Neural crest cell (in vitro differentiated cells): ENCODE measurements around the gene WAPL. TPM values are rescaled to one million over a fixed set of nuclear protein-coding genes. Genes with fewer than 3 reads are reported as not detected.
A peak's percentile ranks its signal among the peaks of the same experiment; 100 is the strongest.
"Not testable (repeated sequence)": the region's sequence is repeated elsewhere in the genome, so short reads cannot be mapped to it uniquely, and the experiment has no call there.

Source experiments
- DNase-seq: peaks from one replicate; pipeline ENCODE4 v3.0.0; 2021; ENCODE audit warnings: low read depth, mixed read lengths, low spot score
- H3K27ac Mint-ChIP-seq: one replicate; pipeline ENCODE4 v1.8.0; 2021; ENCODE audit warnings: mild to moderate bottlenecking, mixed read lengths; ENCODE audit not compliant: unreplicated experiment
- H3K27me3 Mint-ChIP-seq: 2 replicates; pipeline ENCODE4 v1.8.0; 2021; ENCODE audit warnings: low read depth, mild to moderate bottlenecking, mixed read lengths
- H3K36me3 Mint-ChIP-seq: 2 replicates; pipeline ENCODE4 v1.8.0; 2021; ENCODE audit warnings: low read depth, mild to moderate bottlenecking, mixed read lengths
- H3K4me1 Mint-ChIP-seq: 2 replicates; pipeline ENCODE4 v1.8.0; 2021; ENCODE audit warnings: mixed read lengths
- H3K4me3 Mint-ChIP-seq: one replicate; pipeline ENCODE4 v1.8.0; 2021; ENCODE audit warnings: mild to moderate bottlenecking, mixed read lengths
- H3K9me3 Mint-ChIP-seq: 2 replicates; pipeline ENCODE4 v1.8.0; 2021; ENCODE audit warnings: mixed read lengths
- total RNA-seq: library from RNA; stranded (reverse); gene quantifications from 2 replicates; pipeline ENCODE4 v1.2.1, GENCODE V29; 2021
- TF ChIP-seq, protein P1 (sequence below): fragments of 200-600 bp; sonication (generic); conservative IDR thresholded peaks from 2 replicates; pipeline ENCODE4 v1.5.0; 2021; ENCODE audit warnings: antibody characterized with exemption, mild to moderate bottlenecking

Gene WAPL
- total RNA-seq, 1 donor from 2014 or later: 54.0 TPM

GRCh38 chr10:86526606-86527005, 5.0 kb upstream of the WAPL start:
- no peak for DNase-seq
- Mint-ChIP-seq H3K27ac (peak overlapping the region; percentile 1), H3K4me1 (peaks cover 30% of the 10 kb centered on the region), H3K27me3 (no peaks in the 10 kb centered on the region), H3K9me3 (no peaks in the 10 kb centered on the region), H3K36me3 (no peaks in the 10 kb centered on the region), H3K4me3 (peak overlapping the region; percentile 15)
- TF ChIP-seq, protein P1, sequence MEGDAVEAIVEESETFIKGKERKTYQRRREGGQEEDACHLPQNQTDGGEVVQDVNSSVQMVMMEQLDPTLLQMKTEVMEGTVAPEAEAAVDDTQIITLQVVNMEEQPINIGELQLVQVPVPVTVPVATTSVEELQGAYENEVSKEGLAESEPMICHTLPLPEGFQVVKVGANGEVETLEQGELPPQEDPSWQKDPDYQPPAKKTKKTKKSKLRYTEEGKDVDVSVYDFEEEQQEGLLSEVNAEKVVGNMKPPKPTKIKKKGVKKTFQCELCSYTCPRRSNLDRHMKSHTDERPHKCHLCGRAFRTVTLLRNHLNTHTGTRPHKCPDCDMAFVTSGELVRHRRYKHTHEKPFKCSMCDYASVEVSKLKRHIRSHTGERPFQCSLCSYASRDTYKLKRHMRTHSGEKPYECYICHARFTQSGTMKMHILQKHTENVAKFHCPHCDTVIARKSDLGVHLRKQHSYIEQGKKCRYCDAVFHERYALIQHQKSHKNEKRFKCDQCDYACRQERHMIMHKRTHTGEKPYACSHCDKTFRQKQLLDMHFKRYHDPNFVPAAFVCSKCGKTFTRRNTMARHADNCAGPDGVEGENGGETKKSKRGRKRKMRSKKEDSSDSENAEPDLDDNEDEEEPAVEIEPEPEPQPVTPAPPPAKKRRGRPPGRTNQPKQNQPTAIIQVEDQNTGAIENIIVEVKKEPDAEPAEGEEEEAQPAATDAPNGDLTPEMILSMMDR: no peak

DNA sequence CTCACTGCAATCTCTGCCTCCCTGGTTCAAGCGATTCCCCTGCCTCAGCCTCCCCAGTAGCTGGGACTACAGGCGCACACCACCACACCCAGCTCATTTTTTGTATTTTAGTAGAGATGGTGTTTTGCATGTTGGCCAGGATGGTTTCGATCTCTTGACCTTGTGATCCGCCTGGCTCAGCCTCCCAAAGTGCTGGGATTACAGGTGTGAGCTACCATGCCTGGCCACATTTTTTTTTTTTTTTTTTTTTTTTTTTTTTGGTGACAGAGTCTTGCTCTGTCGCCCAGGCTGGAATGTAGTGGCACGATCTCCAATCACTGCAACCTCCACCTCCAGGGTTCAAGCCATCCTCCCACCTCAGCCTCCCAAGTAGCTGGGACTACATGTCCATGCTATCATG, 4.1 kb upstream of the WAPL start:
- H3K9me3 Mint-ChIP-seq, H3K27me3 Mint-ChIP-seq, DNase-seq, H3K27ac Mint-ChIP-seq, H3K36me3 Mint-ChIP-seq: not testable (repeated sequence)
- Mint-ChIP-seq H3K4me1 (peaks cover 32% of the 10 kb centered on the region), H3K4me3 (peak overlapping the region; percentile 15)

DNA sequence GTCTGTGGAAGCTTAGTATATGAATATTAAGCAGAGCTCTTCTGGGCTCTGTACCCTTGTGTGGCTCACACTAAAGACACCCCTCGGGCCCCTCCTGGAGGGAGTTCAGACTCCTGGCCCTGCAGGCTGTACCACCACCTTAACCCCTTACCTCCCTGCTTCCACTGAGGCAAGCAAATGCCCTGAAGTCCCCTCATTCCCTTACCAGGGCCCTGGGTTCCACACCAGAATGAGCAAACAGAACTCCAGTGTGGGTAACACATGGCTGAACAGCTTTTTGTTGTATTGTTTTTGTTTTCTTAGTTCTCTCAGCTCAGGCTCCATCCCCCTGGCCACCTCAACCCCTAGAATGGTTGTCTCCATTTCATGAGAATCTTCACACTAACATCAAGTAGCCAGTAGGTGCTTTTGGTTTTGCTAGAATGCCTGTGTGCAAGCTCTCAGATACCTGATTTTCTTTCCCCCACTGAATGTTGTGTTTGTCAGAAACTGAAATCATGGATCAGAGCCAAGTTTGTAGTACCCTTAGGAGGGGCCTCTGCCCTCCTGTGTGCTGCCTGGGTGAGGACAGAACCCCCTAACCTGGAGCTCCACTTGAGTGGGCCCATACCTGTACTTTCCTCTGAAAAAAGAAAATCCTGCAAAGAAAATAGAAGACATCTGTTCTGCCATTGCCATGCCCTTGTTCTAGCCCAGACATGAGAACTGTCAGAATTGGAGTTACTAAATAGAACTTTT, 2.8 kb upstream of the WAPL start:
- peak overlapping the region; percentile 89 for H3K4me3 Mint-ChIP-seq
- peaks cover 42% of the 10 kb centered on the region for H3K4me1 Mint-ChIP-seq
- TF ChIP-seq, protein P1: no peak
- DNase-seq: no peak
- no peaks in the 10 kb centered on the region for H3K36me3 Mint-ChIP-seq
- H3K9me3 Mint-ChIP-seq: no peaks in the 10 kb centered on the region
- H3K27me3 Mint-ChIP-seq: no peaks in the 10 kb centered on the region
- H3K27ac Mint-ChIP-seq: no peak overlapping the region

GRCh38 chr10:86523348-86523747, 1.8 kb upstream of the WAPL start:
- no peak for DNase-seq
- no peak overlapping the region for H3K27ac Mint-ChIP-seq
- peak overlapping the region; percentile 89 for H3K4me3 Mint-ChIP-seq
- TF ChIP-seq, protein P1: peak; percentile 54
- no peaks in the 10 kb centered on the region for H3K27me3 Mint-ChIP-seq
- no peaks in the 10 kb centered on the region for H3K9me3 Mint-ChIP-seq
- H3K36me3 Mint-ChIP-seq: no peaks in the 10 kb centered on the region
- H3K4me1 Mint-ChIP-seq: peaks cover 50% of the 10 kb centered on the region

DNA sequence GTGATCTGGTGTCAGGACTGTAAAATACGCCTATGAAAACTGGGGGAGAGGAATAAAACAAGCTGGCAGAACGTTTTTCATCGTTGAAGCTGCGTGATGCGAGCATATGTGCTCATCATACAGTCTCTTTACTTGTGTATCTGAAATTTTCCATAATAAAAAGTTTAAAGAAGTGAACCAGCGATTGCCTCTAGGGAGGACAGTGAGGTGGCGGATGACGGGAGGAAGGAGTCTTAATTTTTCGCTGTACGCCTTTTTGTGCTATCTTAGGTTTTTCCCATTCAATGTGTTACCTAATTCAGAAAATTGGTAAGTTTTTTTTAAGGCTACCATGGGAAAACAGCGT, 891 bp upstream of the WAPL start:
- Mint-ChIP-seq H3K4me3 (peak overlapping the region; percentile 89), H3K27ac (peak overlapping the region; percentile 20), H3K27me3 (no peaks in the 10 kb centered on the region), H3K9me3 (no peaks in the 10 kb centered on the region), H3K4me1 (peaks cover 50% of the 10 kb centered on the region), H3K36me3 (no peaks in the 10 kb centered on the region)
- DNase-seq: no peak
- TF ChIP-seq, protein P1: no peak

DNA sequence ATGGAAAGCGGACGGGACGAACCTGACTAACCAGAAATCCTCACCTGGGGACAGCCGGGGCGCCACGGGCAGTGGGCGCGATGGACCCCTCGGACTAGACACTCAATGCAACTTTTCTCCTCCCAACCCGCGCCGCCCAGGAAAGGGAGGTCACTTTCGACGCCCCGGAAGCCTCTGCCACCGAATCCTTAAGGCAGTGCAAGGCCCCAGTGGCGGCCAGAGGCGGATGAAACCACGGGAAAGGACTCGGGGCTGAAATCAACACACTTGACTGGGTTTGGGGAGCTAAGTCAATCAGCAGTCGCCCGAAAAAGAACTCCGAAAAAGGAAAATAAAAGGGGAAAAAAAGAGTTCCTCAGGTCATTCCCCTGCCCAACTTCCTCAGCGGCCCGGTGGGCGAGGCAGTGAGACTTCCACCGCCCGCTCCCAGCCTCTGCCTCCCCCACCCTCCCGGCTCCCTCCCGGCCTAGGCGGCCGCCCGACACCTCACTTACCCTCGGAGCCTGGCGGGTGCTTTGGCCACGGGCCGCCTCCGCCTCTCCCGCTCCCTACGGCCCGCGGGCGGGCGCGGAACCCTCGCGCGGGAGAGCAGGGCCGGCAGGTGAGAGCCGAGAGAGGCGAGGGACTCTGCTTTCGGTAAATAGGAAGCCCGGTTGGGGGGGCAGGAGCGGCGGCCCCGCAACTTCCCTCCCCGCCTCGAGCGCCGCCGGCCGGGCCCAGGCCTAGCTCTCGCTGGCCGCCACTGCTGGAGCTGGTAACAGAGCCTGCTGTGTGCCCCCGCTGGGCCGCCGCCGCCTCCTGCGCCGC, 518 bp downstream of the WAPL start:
- H3K27ac Mint-ChIP-seq: peak overlapping the region; percentile 93
- peak; percentile 22 for DNase-seq
- H3K9me3 Mint-ChIP-seq: no peaks in the 10 kb centered on the region
- no peaks in the 10 kb centered on the region for H3K27me3 Mint-ChIP-seq
- H3K4me3 Mint-ChIP-seq: peak overlapping the region; percentile 99
- TF ChIP-seq, protein P1: no peak
- peaks cover 54% of the 10 kb centered on the region for H3K4me1 Mint-ChIP-seq
- peaks cover 3% of the 10 kb centered on the region for H3K36me3 Mint-ChIP-seq
